Natural killer cell (primary cell): Measurements from ENCODE around the gene KANSL1. TPM values are rescaled to one million over a fixed set of nuclear protein-coding genes. Genes with fewer than 3 reads are reported as not detected.

Source experiments
- ATAC-seq, 3 donors: fragments of 150-1000 bp in 2 of 3; fragments of 200-7000 bp in 1 of 3; cut with Tn5 transposase; 1 replicate in 1 of 3; 2 replicates in 2 of 3; pipeline ENCODE4 v1.10.0; 2021; ENCODE audit warnings: mild to moderate bottlenecking in 2 of 3, moderate library complexity in 2 of 3
- DNase-seq, 2 donors: peaks; one replicate each; pipeline versions ENCODE4 v3.0.0 to v3.0.0-alpha.2; 2013 to 2021; ENCODE audit warnings: mixed read lengths in 1 of 2
- H3K27ac ChIP-seq: one replicate; pipeline ENCODE4 v1.5.1; 2013; ENCODE audit warnings: mild to moderate bottlenecking, low read length
- H3K27me3 ChIP-seq: one replicate; pipeline ENCODE4 v1.6.1; 2013; ENCODE audit warnings: low read length; ENCODE audit not compliant: control insufficient read depth, insufficient read depth
- H3K36me3 ChIP-seq: one replicate; pipeline ENCODE4 v1.6.1; 2013; ENCODE audit warnings: low read length; ENCODE audit not compliant: control insufficient read depth, insufficient read depth
- H3K4me1 ChIP-seq: one replicate; pipeline ENCODE4 v1.6.1; 2013; ENCODE audit warnings: low read length; ENCODE audit not compliant: control insufficient read depth, insufficient read depth
- H3K4me3 ChIP-seq: one replicate; pipeline ENCODE4 v1.5.1; 2013; ENCODE audit warnings: low read length
- H3K9me3 ChIP-seq: one replicate; pipeline ENCODE4 v1.6.1; 2013; ENCODE audit warnings: low read length; ENCODE audit not compliant: control insufficient read depth, insufficient read depth
- H3K27ac Mint-ChIP-seq, 2 donors: one replicate each; pipeline ENCODE4 v1.8.0; 2022; ENCODE audit warnings: mild to moderate bottlenecking in 2 of 2, mixed read lengths in 2 of 2, moderate library complexity in 1 of 2
- H3K27me3 Mint-ChIP-seq, 2 donors: one replicate each; pipeline ENCODE4 v1.8.0; 2022; ENCODE audit warnings: low read depth in 2 of 2, mixed read lengths in 2 of 2
- H3K36me3 Mint-ChIP-seq: one replicate; pipeline ENCODE4 v1.8.0; 2022; ENCODE audit warnings: mixed read lengths
- H3K4me1 Mint-ChIP-seq, 2 donors: one replicate each; pipeline ENCODE4 v1.8.0; 2022; ENCODE audit warnings: mixed read lengths in 2 of 2
- H3K4me3 Mint-ChIP-seq: one replicate; pipeline ENCODE4 v1.8.0; 2022; ENCODE audit warnings: mild to moderate bottlenecking, moderate library complexity, mixed read lengths
- H3K9me3 Mint-ChIP-seq, 2 donors: one replicate each; pipeline ENCODE4 v1.8.0; 2022; ENCODE audit warnings: mixed read lengths in 2 of 2
- CTCF ChIP-seq: fragments of 200-600 bp; IDR thresholded peaks from one replicate; pipeline ENCODE4 v1.8.0; 2022; ENCODE audit warnings: antibody characterized with exemption
- WGBS: methylation state at CpG from one replicate; pipeline ENCODE4 v1.1.7; 2013; ENCODE audit warnings: missing lambda C conversion rate; ENCODE audit not compliant: insufficient coverage; 5-methylcytosine and 5-hydroxymethylcytosine counted together
- intact Hi-C: fragments of 100-400 bp; cut with micrococcal nuclease; formaldehyde crosslinking; loops from one replicate; pipeline ENCODE4 v1.14.2; 2022
- total RNA-seq, 4 donors: library from RNA; stranded (reverse); fragments of 120-200 nt in 1 of 4; gene quantifications; one replicate each; pipeline versions ENCODE4 v1.2.3 to v1.2.4, GENCODE V29; 2013 to 2022

KANSL1 gene
- total RNA-seq, 3 donors from 2014 or later (not counting 1 experiment from before 2014, with no cell fraction given) = 202 to 240 (median 220) TPM

GRCh38 chr17:46072998-46073397 lies 120.2 kb downstream of the KANSL1 start:
- peaks cover 15% of the 10 kb centered on the region for H3K36me3 ChIP-seq
- H3K27me3 ChIP-seq = no peaks in the 10 kb centered on the region
- ATAC-seq = no peak
- no peak for TF ChIP-seq CTCF
- Mint-ChIP-seq H3K4me3 (no peak overlapping the region), H3K36me3 (no peaks in the 10 kb centered on the region), H3K4me1 (peaks cover 29 to 34% of the 10 kb centered on the region in 2 donors), H3K9me3 (no peaks in the 10 kb centered on the region), H3K27ac (peak overlapping the region; percentile 59 to 64), H3K27me3 (no peaks in the 10 kb centered on the region)
- no CpG with 5 or more reads among the region's 1 CpG for WGBS
- intact Hi-C loops = no loop called here
- no peaks in the 10 kb centered on the region for H3K9me3 ChIP-seq
- no peak overlapping the region for H3K27ac ChIP-seq
- DNase-seq = no peak
- H3K4me3 ChIP-seq = no peak overlapping the region
- no peaks in the 10 kb centered on the region for H3K4me1 ChIP-seq

GRCh38 chr17:46071796-46072195 lies 121.4 kb downstream of the KANSL1 start:
- no peak overlapping the region for H3K27ac Mint-ChIP-seq
- H3K36me3 ChIP-seq = peaks cover 20% of the 10 kb centered on the region

GRCh38 chr17:46064460-46064859 lies 128.8 kb downstream of the KANSL1 start:
- H3K36me3 ChIP-seq = peaks cover 45% of the 10 kb centered on the region
- ATAC-seq (no peak), DNase-seq (no peak)
- 95% methylated on average over 1 of the region's 1 CpG for WGBS
- Mint-ChIP-seq H3K4me3 (no peak overlapping the region), H3K9me3 (no peaks in the 10 kb centered on the region), H3K4me1 (peaks cover 19 to 24% of the 10 kb centered on the region in 2 donors), H3K36me3 (no peaks in the 10 kb centered on the region), H3K27me3 (no peaks in the 10 kb centered on the region), H3K27ac (peak overlapping the region; percentile 16 to 25)
- no peaks in the 10 kb centered on the region for H3K9me3 ChIP-seq
- intact Hi-C loops = no loop called here
- no peak overlapping the region for H3K4me3 ChIP-seq
- TF ChIP-seq CTCF = no peak
- no peak overlapping the region for H3K27ac ChIP-seq
- H3K4me1 ChIP-seq = no peaks in the 10 kb centered on the region
- no peaks in the 10 kb centered on the region for H3K27me3 ChIP-seq

More at GRCh38 chr17:46071796-46072195, 121.4 kb downstream of the KANSL1 start:
- H3K36me3 Mint-ChIP-seq = no peaks in the 10 kb centered on the region
- 100% methylated on average over 3 of the region's 5 CpGs for WGBS
- Histone ChIP-seq H3K27me3 (no peaks in the 10 kb centered on the region), H3K4me1 (no peaks in the 10 kb centered on the region), H3K9me3 (no peaks in the 10 kb centered on the region), H3K27ac (no peak overlapping the region), H3K4me3 (no peak overlapping the region)
- intact Hi-C loops = no loop called here
- H3K4me3 Mint-ChIP-seq = no peak overlapping the region
- H3K9me3 Mint-ChIP-seq = no peaks in the 10 kb centered on the region
- no peak for DNase-seq
- no peak for TF ChIP-seq CTCF
- no peak for ATAC-seq
- H3K27me3 Mint-ChIP-seq = no peaks in the 10 kb centered on the region
- H3K4me1 Mint-ChIP-seq = peaks cover 35 to 39% of the 10 kb centered on the region in 2 donors

GRCh38 chr17:46063241-46063640 lies 130.0 kb downstream of the KANSL1 start:
- intact Hi-C loops = no loop called here
- Histone ChIP-seq H3K9me3 (no peaks in the 10 kb centered on the region), H3K27ac (no peak overlapping the region), H3K36me3 (peaks cover 50% of the 10 kb centered on the region), H3K4me3 (no peak overlapping the region), H3K27me3 (no peaks in the 10 kb centered on the region), H3K4me1 (no peaks in the 10 kb centered on the region)
- Mint-ChIP-seq H3K4me1 (peaks cover 26 to 33% of the 10 kb centered on the region in 2 donors), H3K4me3 (no peak overlapping the region), H3K27me3 (no peaks in the 10 kb centered on the region), H3K36me3 (no peaks in the 10 kb centered on the region), H3K9me3 (no peaks in the 10 kb centered on the region), H3K27ac (peak overlapping the region in 1 of 2 donors; percentile 16)
- no peak for ATAC-seq
- no peak for TF ChIP-seq CTCF
- WGBS = 76% methylated on average over 2 of the region's 2 CpGs
- no peak for DNase-seq
